HEK293 (cell line): ENCODE measurements around the gene LBH.

ENCODE experiments used
- CTCF ChIP-seq: fragments of 450-650 bp; formaldehyde crosslinking; IDR thresholded peaks from 2 replicates; pipeline ENCODE4 v1.5.1; 2016; ENCODE audit warnings: missing biosample characterization, missing genetic modification characterization
- KLF16 ChIP-seq: fragments of 450-650 bp; formaldehyde crosslinking; IDR thresholded peaks from 2 replicates; pipeline ENCODE4 v1.5.1; 2017; ENCODE audit warnings: missing biosample characterization, missing genetic modification characterization
- MYNN ChIP-seq: fragments of 450-650 bp; formaldehyde crosslinking; IDR thresholded peaks from 2 replicates; pipeline ENCODE4 v1.5.1; 2016; ENCODE audit warnings: missing biosample characterization, missing genetic modification characterization, borderline replicate concordance
- PRDM10 ChIP-seq: fragments of 450-650 bp; formaldehyde crosslinking; IDR thresholded peaks from 2 replicates; pipeline ENCODE4 v1.5.1; 2016; ENCODE audit warnings: missing biosample characterization, missing genetic modification characterization
- ZBTB10 ChIP-seq: fragments of 450-650 bp; formaldehyde crosslinking; IDR thresholded peaks from 2 replicates; pipeline ENCODE4 v1.5.1; 2016; ENCODE audit warnings: missing biosample characterization, missing genetic modification characterization
- ZNF114 ChIP-seq: fragments of 450-650 bp; formaldehyde crosslinking; IDR thresholded peaks from 2 replicates; pipeline ENCODE4 v1.5.0; 2017; ENCODE audit warnings: missing biosample characterization, missing genetic modification characterization
- ZNF146 ChIP-seq: fragments of 450-650 bp; formaldehyde crosslinking; IDR thresholded peaks from 2 replicates; pipeline ENCODE4 v1.5.1; 2016; ENCODE audit warnings: missing biosample characterization, missing genetic modification characterization
- ZNF302 ChIP-seq: fragments of 450-650 bp; formaldehyde crosslinking; IDR thresholded peaks from 2 replicates; pipeline ENCODE4 v1.5.1; 2016; ENCODE audit warnings: missing biosample characterization, missing genetic modification characterization, low read depth
- ZNF311 ChIP-seq: fragments of 450-650 bp; formaldehyde crosslinking; IDR thresholded peaks from 2 replicates; pipeline ENCODE4 v1.5.1; 2017; ENCODE audit warnings: missing biosample characterization, missing genetic modification characterization, borderline replicate concordance
- ZNF324 ChIP-seq: fragments of 450-650 bp; formaldehyde crosslinking; IDR thresholded peaks from 2 replicates; pipeline ENCODE4 v1.5.1; 2016; ENCODE audit warnings: missing biosample characterization, missing genetic modification characterization
- ZNF658 ChIP-seq: fragments of 450-650 bp; formaldehyde crosslinking; IDR thresholded peaks from 2 replicates; pipeline ENCODE4; 2016; ENCODE audit warnings: missing biosample characterization, missing genetic modification characterization
- ZNF792 ChIP-seq: fragments of 450-650 bp; formaldehyde crosslinking; IDR thresholded peaks from 2 replicates; pipeline ENCODE4 v1.5.1; 2016; ENCODE audit warnings: missing biosample characterization, missing genetic modification characterization

GRCh38 chr2:30249354-30249753 is 18.0 kb downstream of the LBH start:
- TF ChIP-seq MYNN (tag by site-specific recombination) (no peak), ZNF324 (tag by site-specific recombination) (no peak), ZNF114 (no peak), PRDM10 (tag by site-specific recombination) (no peak), CTCF (tag by site-specific recombination) (no peak), KLF16 (tag by site-specific recombination) (no peak), ZNF658 (tag by site-specific recombination) (no peak), ZNF311 (tag by site-specific recombination) (no peak), ZNF792 (tag by site-specific recombination) (no peak), ZNF146 (no peak), ZNF302 (tag by site-specific recombination) (no peak), ZBTB10 (tag by site-specific recombination) (no peak)
